ENCODE data around the gene ZFP69B. TPM values are rescaled to one million over a fixed set of nuclear protein-coding genes. Genes with fewer than 3 reads are reported as not detected.
A peak's percentile ranks its signal among the peaks of the same experiment; 100 is the strongest.
"Not testable (repeated sequence)": the region's sequence is repeated elsewhere in the genome, so short reads cannot be mapped to it uniquely, and the experiment has no call there.

Gene ZFP69B
- total and polyA plus RNA-seq, 4 donors, result 8.6 to 11.5 (median 10.5) TPM

DNA sequence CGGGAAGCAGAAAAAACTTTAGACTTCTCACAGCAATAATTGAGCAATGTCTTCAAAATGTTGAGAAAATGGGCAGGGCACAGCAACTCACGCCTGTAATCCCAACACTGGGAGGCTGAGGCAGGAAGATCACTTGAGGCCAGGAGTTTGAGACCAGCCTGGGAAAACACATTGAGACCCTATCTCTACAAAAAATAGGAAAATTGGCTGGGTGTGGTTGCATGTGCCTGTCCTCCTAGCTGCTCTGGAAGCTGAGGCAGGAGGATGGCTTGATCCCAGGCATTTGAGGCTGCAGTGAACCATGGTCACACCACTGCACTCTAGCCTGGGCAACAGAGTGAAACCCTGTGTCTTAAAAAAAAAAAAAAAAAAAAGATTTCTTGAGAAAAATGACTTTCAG, 19.1 kb downstream of the ZFP69B start:
- Histone ChIP-seq H3K4me3 (ENCODE audit: low read depth, low read length) (no peak overlapping the region), H3K27me3 (ENCODE audit: control insufficient read depth, insufficient read depth, low read length) (no peaks in the 10 kb centered on the region), H3K4me1 (ENCODE audit: control insufficient read depth, insufficient read depth, low read length) (no peaks in the 10 kb centered on the region), H3K36me3 (ENCODE audit: control insufficient read depth, insufficient read depth, low read length) (peaks cover 10% of the 10 kb centered on the region), H3K27ac (ENCODE audit: low read depth, low read length) (no peak overlapping the region), H3K9me3 (ENCODE audit: control insufficient read depth, insufficient read depth, low read length) (peaks cover 35% of the 10 kb centered on the region)
- DNase-seq (ENCODE audit: low read depth in 4 of 6, low spot score in 6 of 6), result no peak
- WGBS (ENCODE audit: insufficient coverage), result 100% methylated on average over 1 of the region's 2 CpGs

DNA sequence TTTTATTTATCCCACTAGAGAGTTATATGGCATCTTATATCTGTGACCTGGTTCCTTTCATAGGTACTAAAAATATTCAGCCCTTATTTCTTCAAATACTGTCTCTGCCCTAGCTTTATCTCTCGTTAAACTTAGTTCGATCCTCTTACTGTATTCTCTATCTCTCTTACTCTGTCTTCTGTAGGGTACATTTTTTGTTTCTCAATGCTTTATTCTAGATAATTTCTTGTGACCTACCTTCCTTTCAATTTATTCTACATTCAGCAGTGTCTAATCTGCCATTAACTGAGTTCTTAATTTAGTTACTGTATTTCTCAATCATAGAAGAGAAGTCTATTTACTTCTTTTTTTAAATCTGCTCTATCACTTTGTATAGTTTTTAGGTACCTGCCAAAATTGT, 25.0 kb downstream of the ZFP69B start:
- peaks cover 7% of the 10 kb centered on the region for H3K9me3 ChIP-seq (ENCODE audit: control insufficient read depth, insufficient read depth, low read length)
- no CpG with 5 or more reads among the region's 2 CpGs for WGBS (ENCODE audit: insufficient coverage)

DNA sequence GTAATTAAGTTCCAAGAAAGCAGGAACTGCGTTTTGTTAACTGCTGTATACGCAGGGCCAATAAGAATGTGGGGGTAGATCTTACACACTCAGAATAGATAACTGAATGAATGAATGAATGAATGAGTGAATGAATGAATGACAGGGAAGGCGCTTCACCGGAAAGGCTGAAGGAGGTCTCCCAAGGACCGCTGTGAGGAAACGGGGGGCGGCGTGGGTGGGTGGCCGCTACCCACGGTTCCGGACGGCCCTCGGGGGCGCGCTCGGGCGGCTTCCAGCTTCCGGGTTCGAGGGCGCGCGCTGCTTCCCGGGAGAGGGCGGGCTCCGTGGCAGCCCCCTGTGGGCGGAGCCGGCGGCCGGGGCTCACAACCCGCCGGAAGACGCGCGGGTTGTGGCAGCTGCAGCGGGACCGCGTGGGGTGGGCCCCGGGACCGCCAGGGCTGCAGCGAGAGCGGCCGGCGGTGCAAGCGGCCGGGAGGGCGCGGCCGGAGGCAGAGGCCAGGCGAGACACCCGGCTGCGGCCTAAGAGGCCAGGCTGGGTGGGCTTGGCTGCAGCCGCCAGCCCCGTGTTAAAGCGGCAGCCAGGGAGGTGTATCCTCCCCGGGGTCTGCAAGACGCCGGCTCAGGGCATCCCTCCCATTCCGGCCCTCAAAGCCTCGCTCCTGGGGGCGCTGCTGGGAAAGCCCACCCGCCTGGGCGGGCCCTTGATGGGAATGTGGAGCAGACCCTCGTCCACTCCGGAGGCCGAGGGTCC, 26.8 kb downstream of the ZFP69B start, which contains the start of gene ZFP69:
Gene ZFP69 (plus strand): TSS at position 367 of the 754 bp plus-strand sequence. CDS start 2,072 bp downstream, outside the sequence.
- no peaks in the 10 kb centered on the region for H3K27me3 ChIP-seq (ENCODE audit: control insufficient read depth, insufficient read depth, low read length)
- 0% methylated on average over 63 of the region's 65 CpGs for WGBS (ENCODE audit: insufficient coverage)
- peaks cover 12% of the 10 kb centered on the region for H3K4me1 ChIP-seq (ENCODE audit: control insufficient read depth, insufficient read depth, low read length)
- peak; percentile 35 to 93 (median 70) for DNase-seq (ENCODE audit: low read depth in 4 of 6, low spot score in 6 of 6)
- peaks cover 7% of the 10 kb centered on the region for H3K9me3 ChIP-seq (ENCODE audit: control insufficient read depth, insufficient read depth, low read length)
- peak within 1 kb of the TSS; percentile 13 for H3K27ac ChIP-seq (ENCODE audit: low read depth, low read length)
- H3K4me3 ChIP-seq (ENCODE audit: low read depth, low read length), result peak within 1 kb of the TSS; percentile 68
- no peaks in the 10 kb centered on the region for H3K36me3 ChIP-seq (ENCODE audit: control insufficient read depth, insufficient read depth, low read length)

More for the DNA sequence above, 25.0 kb downstream of the ZFP69B start:
- Histone ChIP-seq H3K4me3 (ENCODE audit: low read depth, low read length) (no peak overlapping the region), H3K27ac (ENCODE audit: low read depth, low read length) (no peak overlapping the region), H3K27me3 (ENCODE audit: control insufficient read depth, insufficient read depth, low read length) (no peaks in the 10 kb centered on the region), H3K4me1 (ENCODE audit: control insufficient read depth, insufficient read depth, low read length) (peaks cover 12% of the 10 kb centered on the region), H3K36me3 (ENCODE audit: control insufficient read depth, insufficient read depth, low read length) (no peaks in the 10 kb centered on the region)
- no peak for DNase-seq (ENCODE audit: low read depth in 4 of 6, low spot score in 6 of 6)

DNA sequence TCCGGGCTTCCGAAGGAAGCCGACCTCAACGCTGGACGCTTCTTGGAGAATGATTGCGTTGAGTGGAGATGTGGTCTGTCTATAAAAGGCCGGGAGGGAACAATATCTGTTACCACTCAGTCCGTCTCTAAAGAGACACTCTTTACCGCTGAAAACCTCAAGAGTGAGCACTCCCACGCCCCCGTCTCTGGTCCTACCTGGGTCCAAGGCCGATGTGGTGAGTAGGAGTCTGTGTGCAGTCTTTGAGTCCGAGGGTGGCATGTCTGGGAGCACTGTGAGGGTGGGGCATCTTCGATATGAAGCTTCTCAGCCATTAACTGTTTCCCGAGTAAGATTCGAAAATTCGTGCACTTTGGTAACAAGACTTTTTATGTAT, 27.4 kb downstream of the ZFP69B start:
- 19% methylated on average over 3 of the region's 17 CpGs for WGBS (ENCODE audit: insufficient coverage)
- no peaks in the 10 kb centered on the region for H3K36me3 ChIP-seq (ENCODE audit: control insufficient read depth, insufficient read depth, low read length)
- peak overlapping the region; percentile 51 for H3K4me3 ChIP-seq (ENCODE audit: low read depth, low read length)
- H3K27me3 ChIP-seq (ENCODE audit: control insufficient read depth, insufficient read depth, low read length), result no peaks in the 10 kb centered on the region
- H3K4me1 ChIP-seq (ENCODE audit: control insufficient read depth, insufficient read depth, low read length), result peaks cover 12% of the 10 kb centered on the region
- peaks cover 7% of the 10 kb centered on the region for H3K9me3 ChIP-seq (ENCODE audit: control insufficient read depth, insufficient read depth, low read length)
- peak overlapping the region; percentile 3 for H3K27ac ChIP-seq (ENCODE audit: low read depth, low read length)
- DNase-seq (ENCODE audit: low read depth in 4 of 6, low spot score in 6 of 6), result peak in 3 of 6 donors; percentile 9 to 32 (median 26)

DNA sequence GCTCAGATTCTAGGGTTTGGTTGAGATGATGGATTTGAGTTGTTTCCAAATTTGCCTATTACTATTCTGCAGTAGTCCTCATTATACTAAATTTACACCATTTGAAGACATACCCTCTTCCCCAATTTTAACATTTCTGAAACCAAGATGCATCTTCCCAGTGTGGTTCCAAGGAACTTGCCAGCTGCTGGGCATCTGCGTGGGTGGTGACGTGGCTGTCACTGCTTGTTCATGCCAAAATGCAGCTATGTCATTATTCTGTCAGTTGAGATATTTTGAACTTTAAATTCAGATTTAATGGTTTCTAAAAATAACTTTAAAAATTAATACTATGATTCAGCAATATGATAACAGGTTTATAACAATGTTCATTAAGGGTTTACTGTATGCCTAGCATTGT, 28.0 kb downstream of the ZFP69B start:
- peak overlapping the region; percentile 51 for H3K4me3 ChIP-seq (ENCODE audit: low read depth, low read length)
- no peak overlapping the region for H3K27ac ChIP-seq (ENCODE audit: low read depth, low read length)
- H3K4me1 ChIP-seq (ENCODE audit: control insufficient read depth, insufficient read depth, low read length), result peaks cover 12% of the 10 kb centered on the region
- H3K27me3 ChIP-seq (ENCODE audit: control insufficient read depth, insufficient read depth, low read length), result no peaks in the 10 kb centered on the region
- peaks cover 4% of the 10 kb centered on the region for H3K36me3 ChIP-seq (ENCODE audit: control insufficient read depth, insufficient read depth, low read length)
- no peak for DNase-seq (ENCODE audit: low read depth in 4 of 6, low spot score in 6 of 6)
- no CpG with 5 or more reads among the region's 2 CpGs for WGBS (ENCODE audit: insufficient coverage)
- peaks cover 7% of the 10 kb centered on the region for H3K9me3 ChIP-seq (ENCODE audit: control insufficient read depth, insufficient read depth, low read length)

DNA sequence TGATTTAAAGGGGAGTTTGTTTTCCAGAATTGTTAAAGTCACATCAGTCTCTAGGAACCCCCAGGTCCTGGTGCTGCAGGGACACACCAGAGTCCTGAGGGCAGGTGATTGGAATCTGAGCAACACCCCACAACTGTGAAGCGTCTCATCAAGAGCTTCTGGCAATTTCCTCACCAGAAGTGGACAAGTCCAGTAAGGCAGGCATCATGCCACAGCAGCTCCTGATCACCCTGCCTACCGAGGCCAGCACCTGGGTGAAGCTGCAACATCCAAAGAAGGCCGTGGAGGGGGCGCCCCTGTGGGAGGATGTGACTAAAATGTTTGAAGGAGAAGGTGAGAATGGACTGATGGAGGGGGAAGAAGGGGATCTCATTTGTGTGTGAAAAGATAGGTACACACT, 28.9 kb downstream of the ZFP69B start:
- peaks cover 11% of the 10 kb centered on the region for H3K36me3 ChIP-seq (ENCODE audit: control insufficient read depth, insufficient read depth, low read length)
- H3K4me3 ChIP-seq (ENCODE audit: low read depth, low read length), result no peak overlapping the region
- no peak for DNase-seq (ENCODE audit: low read depth in 4 of 6, low spot score in 6 of 6)
- peaks cover 5% of the 10 kb centered on the region for H3K9me3 ChIP-seq (ENCODE audit: control insufficient read depth, insufficient read depth, low read length)
- H3K27ac ChIP-seq (ENCODE audit: low read depth, low read length), result no peak overlapping the region
- H3K4me1 ChIP-seq (ENCODE audit: control insufficient read depth, insufficient read depth, low read length), result peaks cover 12% of the 10 kb centered on the region
- 81% methylated on average over 4 of the region's 4 CpGs for WGBS (ENCODE audit: insufficient coverage)
- no peaks in the 10 kb centered on the region for H3K27me3 ChIP-seq (ENCODE audit: control insufficient read depth, insufficient read depth, low read length)

DNA sequence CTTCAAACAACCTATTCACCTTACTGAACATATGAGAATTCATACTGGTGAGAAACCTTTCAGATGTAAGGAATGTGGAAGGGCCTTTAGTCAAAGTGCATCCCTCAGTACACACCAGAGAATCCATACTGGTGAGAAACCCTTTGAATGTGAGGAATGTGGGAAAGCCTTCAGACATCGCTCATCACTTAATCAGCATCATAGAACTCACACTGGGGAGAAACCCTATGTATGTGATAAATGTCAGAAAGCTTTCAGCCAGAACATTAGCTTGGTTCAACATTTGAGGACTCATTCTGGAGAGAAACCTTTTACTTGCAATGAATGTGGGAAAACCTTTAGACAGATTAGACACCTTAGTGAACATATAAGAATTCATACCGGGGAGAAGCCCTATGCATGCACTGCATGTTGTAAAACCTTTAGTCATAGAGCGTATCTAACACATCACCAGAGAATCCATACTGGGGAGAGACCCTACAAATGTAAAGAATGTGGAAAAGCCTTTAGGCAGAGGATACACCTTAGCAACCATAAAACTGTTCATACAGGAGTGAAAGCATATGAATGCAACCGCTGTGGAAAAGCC, 45.1 kb downstream of the ZFP69B start:
- 100% methylated on average over 1 of the region's 4 CpGs for WGBS (ENCODE audit: insufficient coverage)
- peaks cover 21% of the 10 kb centered on the region for H3K9me3 ChIP-seq (ENCODE audit: control insufficient read depth, insufficient read depth, low read length)
- H3K27ac ChIP-seq (ENCODE audit: low read depth, low read length), result no peak overlapping the region
- H3K27me3 ChIP-seq (ENCODE audit: control insufficient read depth, insufficient read depth, low read length), result no peaks in the 10 kb centered on the region
- H3K36me3 ChIP-seq (ENCODE audit: control insufficient read depth, insufficient read depth, low read length), result peaks cover 13% of the 10 kb centered on the region
- H3K4me1 ChIP-seq (ENCODE audit: control insufficient read depth, insufficient read depth, low read length), result no peaks in the 10 kb centered on the region
- H3K4me3 ChIP-seq (ENCODE audit: low read depth, low read length), result no peak overlapping the region
- no peak for DNase-seq (ENCODE audit: low read depth in 4 of 6, low spot score in 6 of 6)

GRCh38 chr1:40502651-40503050, 52.4 kb downstream of the ZFP69B start:
- not testable (repeated sequence) for H3K36me3 ChIP-seq (ENCODE audit: control insufficient read depth, insufficient read depth, low read length); H3K27me3 ChIP-seq (ENCODE audit: control insufficient read depth, insufficient read depth, low read length); H3K27ac ChIP-seq (ENCODE audit: low read depth, low read length); DNase-seq (ENCODE audit: low read depth in 4 of 6, low spot score in 6 of 6); H3K4me1 ChIP-seq (ENCODE audit: control insufficient read depth, insufficient read depth, low read length); H3K9me3 ChIP-seq (ENCODE audit: control insufficient read depth, insufficient read depth, low read length); H3K4me3 ChIP-seq (ENCODE audit: low read depth, low read length)
- 100% methylated on average over 3 of the region's 4 CpGs for WGBS (ENCODE audit: insufficient coverage)

GRCh38 chr1:40507973-40508372, 57.7 kb downstream of the ZFP69B start:
- Histone ChIP-seq H3K9me3 (ENCODE audit: control insufficient read depth, insufficient read depth, low read length) (no peaks in the 10 kb centered on the region), H3K36me3 (ENCODE audit: control insufficient read depth, insufficient read depth, low read length) (no peaks in the 10 kb centered on the region), H3K4me1 (ENCODE audit: control insufficient read depth, insufficient read depth, low read length) (peaks cover 7% of the 10 kb centered on the region), H3K27ac (ENCODE audit: low read depth, low read length) (peak overlapping the region; percentile 73), H3K4me3 (ENCODE audit: low read depth, low read length) (peak overlapping the region; percentile 83), H3K27me3 (ENCODE audit: control insufficient read depth, insufficient read depth, low read length) (no peaks in the 10 kb centered on the region)
- no peak for DNase-seq (ENCODE audit: low read depth in 4 of 6, low spot score in 6 of 6)
- 12% methylated on average over 2 of the region's 6 CpGs for WGBS (ENCODE audit: insufficient coverage)

Data from spinal cord (tissue), 10 donors.